GM21576 (cell line): Measurements from ENCODE around the gene TNFSF13.
"Not testable (repeated sequence)": the region's sequence is repeated elsewhere in the genome, so short reads cannot be mapped to it uniquely, and the experiment has no call there.

Source experiments
- ATAC-seq: cut with Tn5 transposase; IDR thresholded peaks from one replicate; pipeline ENCODE4 v1.9.1; 2021; ENCODE audit warnings: mild to moderate bottlenecking, moderate library complexity; ENCODE audit not compliant: unreplicated experiment

The TNFSF13 gene

DNA sequence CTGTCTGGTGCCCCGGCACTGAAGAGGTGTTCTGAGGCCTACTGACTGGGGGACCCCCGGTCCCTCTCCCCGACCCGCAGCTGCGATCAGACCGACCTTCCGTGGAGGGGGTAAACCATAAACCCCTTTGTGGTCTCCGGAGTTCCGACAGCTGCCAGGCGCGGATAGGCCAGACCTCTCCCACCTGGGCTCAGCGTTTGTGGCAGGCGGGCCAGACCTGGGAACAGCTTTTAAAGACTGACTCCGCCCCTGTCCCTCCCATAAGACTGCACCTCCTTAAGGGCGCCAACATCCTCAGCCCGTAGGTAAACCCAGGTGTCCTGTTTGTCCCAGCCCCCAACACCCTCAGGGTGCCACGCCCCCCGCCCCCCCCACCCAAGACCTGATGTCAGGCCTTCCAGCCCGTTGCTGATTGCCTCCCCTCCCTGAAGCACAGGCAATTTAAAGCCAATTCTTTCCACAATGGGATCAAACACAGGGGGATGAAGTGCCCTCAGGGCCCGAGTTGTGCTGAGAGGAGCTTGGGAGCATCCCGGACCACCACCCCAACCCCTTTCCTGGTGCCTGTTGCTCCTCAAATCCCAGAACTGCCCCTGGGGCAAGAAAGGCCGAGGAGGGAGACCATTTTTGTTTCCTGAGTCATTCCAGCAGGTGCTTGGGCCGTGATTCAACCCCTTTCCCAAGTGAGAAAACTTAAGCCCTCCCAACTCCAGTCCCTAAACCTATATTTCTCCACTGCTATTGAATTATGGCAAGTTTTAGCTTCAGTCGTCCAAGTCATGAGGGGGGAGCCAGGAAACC, 31.5 kb downstream of the TNFSF13 start, which contains the start of gene SOX15:
TSS of gene SOX15 (minus strand) at position 204 of the 801 bp plus-strand sequence. CDS start 418 bp downstream, outside the sequence.
- no peak for ATAC-seq

DNA sequence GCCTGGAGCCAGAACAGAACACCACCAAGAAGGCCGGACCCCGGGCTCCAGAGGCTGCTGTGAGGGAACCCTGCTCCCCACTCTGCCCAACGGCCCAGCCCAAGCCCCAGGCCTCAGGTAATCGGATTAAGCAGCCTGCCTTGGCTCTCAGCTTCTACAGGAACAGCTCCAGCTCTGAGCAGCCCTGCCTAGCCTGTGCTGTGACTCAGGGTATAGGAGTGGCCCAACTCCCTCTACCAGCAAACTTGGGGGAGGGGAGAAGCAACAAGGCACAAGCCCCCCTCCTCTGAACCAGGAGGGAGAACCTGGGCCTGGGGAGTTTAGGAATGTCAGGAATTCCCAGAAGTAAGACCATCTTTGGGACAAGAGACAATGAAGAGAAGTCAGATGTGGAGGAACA, 32.2 kb downstream of the TNFSF13 start:
- ATAC-seq, result no peak

DNA sequence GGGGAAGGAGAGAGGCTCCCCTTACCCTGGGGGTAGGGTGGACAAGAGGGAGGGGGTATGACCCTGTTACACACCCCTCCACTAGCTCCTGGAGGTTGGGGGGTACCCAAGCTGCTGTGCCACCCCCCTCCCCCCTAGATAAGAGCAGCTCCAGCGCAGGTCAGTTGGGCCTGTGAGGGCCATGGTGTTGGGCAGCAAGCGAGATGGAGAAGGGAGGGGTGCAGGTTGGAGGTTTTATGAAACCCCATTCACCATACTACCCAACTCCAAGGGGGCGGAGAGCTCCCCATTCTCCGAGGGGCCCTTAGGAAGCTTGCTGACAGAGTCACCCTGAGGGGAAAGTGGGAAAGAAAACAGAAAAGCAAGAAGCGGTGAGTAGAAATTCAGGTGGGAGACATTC, 33.0 kb downstream of the TNFSF13 start:
- no peak for ATAC-seq

DNA sequence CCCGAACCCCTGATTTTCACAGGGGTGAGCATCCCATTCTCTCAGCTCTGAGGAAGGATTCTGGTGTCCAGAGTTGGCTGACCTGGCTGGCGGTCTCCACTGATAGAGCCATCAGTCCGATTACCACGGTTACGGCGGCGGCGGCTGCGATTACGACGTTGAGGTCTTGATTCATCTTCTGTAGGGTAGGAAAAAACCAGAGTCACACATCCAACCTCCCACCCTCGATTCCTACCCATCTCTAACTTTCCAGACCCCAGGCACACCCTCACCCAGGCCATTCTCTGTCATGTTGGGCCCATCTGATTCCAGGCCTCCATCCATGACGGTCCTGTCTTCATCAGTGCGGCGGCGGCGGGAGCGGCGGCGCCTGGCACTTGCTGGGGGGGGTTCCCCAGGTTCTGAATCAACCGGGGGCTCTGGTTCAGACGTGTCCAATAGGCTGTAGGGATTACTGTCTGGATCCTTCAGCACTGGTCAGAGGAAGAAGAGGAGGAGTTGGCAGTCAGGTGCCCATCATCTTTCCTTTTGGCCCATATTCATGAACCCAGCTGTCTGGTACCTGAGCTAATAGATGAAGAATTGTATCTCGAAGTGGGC, 34.0 kb downstream of the TNFSF13 start:
- no peak for ATAC-seq

DNA sequence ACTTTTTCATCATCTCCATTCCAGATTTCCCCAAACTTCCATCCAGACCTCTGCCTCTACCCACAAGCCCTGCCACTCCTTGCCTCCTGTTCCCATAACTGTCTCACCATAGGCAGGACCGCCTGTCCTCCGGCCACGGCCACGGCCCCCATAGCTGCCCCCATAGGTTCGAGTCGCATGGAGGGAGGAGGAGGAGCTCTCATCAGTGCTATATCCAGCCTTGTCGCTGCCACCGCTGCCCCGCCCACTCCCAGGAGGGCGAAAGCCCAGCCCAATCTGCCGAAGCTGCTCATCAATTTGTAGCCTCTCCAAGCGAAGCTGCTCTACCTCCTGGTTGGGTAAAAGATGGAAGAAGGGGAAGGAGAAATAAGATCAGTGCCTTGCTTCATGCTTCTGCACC, 34.7 kb downstream of the TNFSF13 start:
- no peak for ATAC-seq

DNA sequence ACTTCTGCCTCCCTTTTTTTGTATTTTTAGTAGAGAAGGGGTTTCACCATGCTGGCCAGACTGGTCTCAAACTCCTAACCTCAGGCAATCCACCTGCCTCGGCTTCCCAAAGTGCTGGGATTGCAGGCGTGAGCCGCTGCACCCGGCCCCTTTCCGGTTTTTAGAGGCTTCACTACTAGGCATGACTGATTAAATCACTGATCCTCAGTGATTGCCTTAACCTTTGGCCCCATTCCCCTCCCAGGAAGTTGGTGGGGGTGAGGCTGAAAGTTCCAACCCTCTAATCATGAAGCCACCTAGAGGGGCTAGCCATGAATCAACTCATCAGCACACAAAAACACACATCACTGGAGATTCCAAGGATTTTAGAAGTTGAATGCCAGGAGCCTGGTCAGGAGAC, 39.0 kb downstream of the TNFSF13 start:
- ATAC-seq, result not testable (repeated sequence)

DNA sequence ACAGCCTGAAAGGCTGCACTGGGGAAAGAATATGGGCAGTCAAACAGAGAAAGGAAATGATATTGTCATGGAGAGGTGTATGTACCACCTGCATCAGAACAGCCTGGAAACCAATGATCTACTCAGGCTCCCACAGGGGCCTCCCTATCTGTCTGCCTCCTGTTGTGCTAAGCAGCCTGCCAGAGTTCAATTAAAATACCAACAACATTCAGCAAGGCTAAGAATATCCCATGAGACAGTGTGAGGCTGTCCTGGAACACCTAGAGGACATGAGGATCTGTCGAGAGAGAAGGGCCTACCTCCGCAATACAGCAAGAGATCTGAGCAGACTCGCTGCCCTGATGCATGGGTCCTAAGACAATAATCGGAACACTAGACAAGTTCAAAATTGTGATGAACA, 47.7 kb downstream of the TNFSF13 start:
- no peak for ATAC-seq

DNA sequence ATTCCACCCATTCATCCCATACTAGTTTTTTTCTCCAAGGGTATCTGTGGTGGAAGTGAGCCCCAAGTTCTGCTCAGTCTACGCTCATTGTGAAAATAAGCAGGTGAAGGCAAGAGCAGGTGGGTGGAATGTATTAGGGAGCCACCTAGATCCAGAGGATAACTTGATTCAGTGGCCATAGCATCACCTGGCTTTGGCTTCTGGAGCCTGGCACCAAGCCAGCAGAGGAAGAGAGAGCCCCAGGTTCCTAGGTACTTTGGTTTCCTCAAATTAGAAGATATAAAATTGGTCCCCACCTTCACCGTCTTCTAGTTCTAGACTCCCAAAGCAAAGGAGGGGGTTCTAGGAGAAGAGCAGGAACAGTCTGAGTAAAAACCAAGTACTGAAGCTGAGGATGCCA, 52.1 kb downstream of the TNFSF13 start:
- ATAC-seq, result no peak
